Astrocyte (in vitro differentiated cells and primary cell): ENCODE data around the gene UBE2D2. TPM values are rescaled to one million over a fixed set of nuclear protein-coding genes. Genes with fewer than 3 reads are reported as not detected.

Source experiments
- DNase-seq: peaks from one replicate; pipeline ENCODE4 v3.0.0-alpha.2; 2010; ENCODE audit warnings: low read depth
- FAIRE-seq: peaks from 2 replicates; lab custom pipeline; 2011; peaks lifted over from hg19 to GRCh38; lab: Jason Lieb, UNC
- H2AFZ ChIP-seq: 2 replicates; pipeline ENCODE4 v1.6.0; 2012; ENCODE audit warnings: low read depth, low read length, inconsistent platforms
- H3K27ac ChIP-seq: 2 replicates; pipeline ENCODE4 v1.5.1; 2011; ENCODE audit warnings: low read depth, low read length, inconsistent platforms
- H3K27me3 ChIP-seq: 2 replicates; pipeline ENCODE4 v1.6.0; 2011; ENCODE audit warnings: low read length, inconsistent platforms; ENCODE audit not compliant: insufficient read depth
- H3K36me3 ChIP-seq: 2 replicates; pipeline ENCODE4 v1.5.1; 2011; ENCODE audit warnings: low read length, inconsistent platforms; ENCODE audit not compliant: insufficient read depth
- H3K4me1 ChIP-seq: 2 replicates; pipeline ENCODE4 v1.5.1; 2011; ENCODE audit warnings: low read length, inconsistent platforms; ENCODE audit not compliant: insufficient read depth
- H3K4me2 ChIP-seq: 2 replicates; pipeline ENCODE4 v1.6.0; 2012; ENCODE audit warnings: low read length, inconsistent platforms
- H3K4me3 ChIP-seq: 2 replicates; pipeline ENCODE4 v1.5.1; 2011; ENCODE audit warnings: low read depth, mild to moderate bottlenecking, low read length, inconsistent platforms; ENCODE audit not compliant: insufficient read depth
- H3K79me2 ChIP-seq: 2 replicates; pipeline ENCODE4 v1.6.0; 2012; ENCODE audit warnings: mild to moderate bottlenecking, low read length, inconsistent platforms; ENCODE audit not compliant: insufficient read depth
- H3K9ac ChIP-seq: 2 replicates; pipeline ENCODE4 v1.6.0; 2012; ENCODE audit warnings: mild to moderate bottlenecking, low read length, inconsistent platforms
- H3K9me3 ChIP-seq: 2 replicates; pipeline ENCODE4 v1.5.1; 2012; ENCODE audit warnings: low read depth, mild to moderate bottlenecking, low read length, inconsistent platforms; ENCODE audit not compliant: insufficient read depth
- H4K20me1 ChIP-seq: 2 replicates; pipeline ENCODE4 v1.6.0; 2012; ENCODE audit warnings: low read length, inconsistent platforms; ENCODE audit not compliant: insufficient read depth
- H3K27ac Mint-ChIP-seq: one replicate; pipeline ENCODE4 v1.8.0; 2021; ENCODE audit warnings: mild to moderate bottlenecking, mixed read lengths; ENCODE audit not compliant: unreplicated experiment
- H3K27me3 Mint-ChIP-seq: one replicate; pipeline ENCODE4 v1.8.0; 2021; ENCODE audit warnings: low read depth, mixed read lengths; ENCODE audit not compliant: unreplicated experiment
- H3K36me3 Mint-ChIP-seq: one replicate; pipeline ENCODE4 v1.8.0; 2021; ENCODE audit warnings: low read depth, mixed read lengths; ENCODE audit not compliant: unreplicated experiment
- H3K4me1 Mint-ChIP-seq: one replicate; pipeline ENCODE4 v1.8.0; 2021; ENCODE audit warnings: low read depth, mixed read lengths; ENCODE audit not compliant: unreplicated experiment
- H3K4me3 Mint-ChIP-seq: one replicate; pipeline ENCODE4 v1.8.0; 2021; ENCODE audit warnings: mild to moderate bottlenecking, moderate library complexity, mixed read lengths; ENCODE audit not compliant: unreplicated experiment
- H3K9me3 Mint-ChIP-seq: one replicate; pipeline ENCODE4 v1.8.0; 2021; ENCODE audit warnings: mild to moderate bottlenecking, mixed read lengths; ENCODE audit not compliant: unreplicated experiment
- CTCF ChIP-seq: IDR thresholded peaks from 2 replicates; pipeline ENCODE4 v1.5.1; 2011; ENCODE audit warnings: low read depth, mild to moderate bottlenecking, inconsistent platforms, low read length, moderate library complexity; ENCODE audit not compliant: insufficient read depth
- EZH2 ChIP-seq: IDR thresholded peaks from 2 replicates; pipeline ENCODE4 v1.6.1; 2012; ENCODE audit warnings: mild to moderate bottlenecking, low read length, inconsistent platforms; ENCODE audit not compliant: insufficient read depth
- total RNA-seq: library from RNA; stranded (reverse); gene quantifications from 2 replicates; pipeline ENCODE4 v1.2.1, GENCODE V29; 2021

The UBE2D2 gene
- total RNA-seq, 1 donor from 2014 or later, result 169 TPM

- Histone ChIP-seq H3K79me2 (peaks cover under 1% of the 10 kb centered on the region), H3K27ac (no peak overlapping the region), H4K20me1 (no peaks in the 10 kb centered on the region), H3K27me3 (no peaks in the 10 kb centered on the region), H3K4me3 (no peak overlapping the region), H3K9me3 (no peaks in the 10 kb centered on the region), H3K4me2 (no peak overlapping the region), H3K9ac (no peak overlapping the region), H2AFZ (no peak overlapping the region), H3K4me1 (peaks cover 18% of the 10 kb centered on the region), H3K36me3 (no peaks in the 10 kb centered on the region)
- Mint-ChIP-seq H3K4me1 (peaks cover 51% of the 10 kb centered on the region), H3K9me3 (no peaks in the 10 kb centered on the region), H3K27ac (no peak overlapping the region), H3K27me3 (peaks cover 12% of the 10 kb centered on the region), H3K4me3 (no peak overlapping the region), H3K36me3 (peaks cover 2% of the 10 kb centered on the region)
- FAIRE-seq (no peak), DNase-seq (no peak)
- TF ChIP-seq CTCF, result no peak
- TF ChIP-seq EZH2, result no peak
Observed at GRCh38 chr5:139642213-139642612, 81.1 kb downstream of the UBE2D2 start.

GRCh38 chr5:139642891-139643871 is 82.0 kb downstream of the UBE2D2 start:
- Mint-ChIP-seq H3K4me3 (no peak overlapping the region), H3K4me1 (peaks cover 51% of the 10 kb centered on the region), H3K27me3 (peaks cover 12% of the 10 kb centered on the region), H3K9me3 (no peaks in the 10 kb centered on the region), H3K36me3 (peaks cover 2% of the 10 kb centered on the region), H3K27ac (peak overlapping the region; percentile 84)
- DNase-seq (no peak), FAIRE-seq (no peak)
- H3K79me2 ChIP-seq, result peaks cover 8% of the 10 kb centered on the region
- H3K36me3 ChIP-seq, result no peaks in the 10 kb centered on the region
- no peaks in the 10 kb centered on the region for H3K27me3 ChIP-seq
- H4K20me1 ChIP-seq, result no peaks in the 10 kb centered on the region
- H2AFZ ChIP-seq, result no peak overlapping the region
- TF ChIP-seq EZH2, result no peak
- TF ChIP-seq CTCF, result no peak
- H3K4me1 ChIP-seq, result peaks cover 17% of the 10 kb centered on the region
- H3K27ac ChIP-seq, result no peak overlapping the region
- H3K4me3 ChIP-seq, result no peak overlapping the region
- no peak overlapping the region for H3K4me2 ChIP-seq
- no peak overlapping the region for H3K9ac ChIP-seq
- no peaks in the 10 kb centered on the region for H3K9me3 ChIP-seq

GRCh38 chr5:139644001-139644456 is 82.9 kb downstream of the UBE2D2 start:
- Mint-ChIP-seq H3K27me3 (peaks cover 12% of the 10 kb centered on the region), H3K27ac (no peak overlapping the region), H3K36me3 (peaks cover 2% of the 10 kb centered on the region), H3K4me1 (peaks cover 45% of the 10 kb centered on the region), H3K9me3 (no peaks in the 10 kb centered on the region), H3K4me3 (no peak overlapping the region)
- no peak overlapping the region for H3K9ac ChIP-seq
- TF ChIP-seq EZH2, result no peak
- TF ChIP-seq CTCF, result no peak
- no peaks in the 10 kb centered on the region for H3K27me3 ChIP-seq
- no peaks in the 10 kb centered on the region for H3K9me3 ChIP-seq
- H4K20me1 ChIP-seq, result no peaks in the 10 kb centered on the region
- no peak overlapping the region for H3K4me3 ChIP-seq
- no peak for DNase-seq
- no peaks in the 10 kb centered on the region for H3K36me3 ChIP-seq
- peaks cover 8% of the 10 kb centered on the region for H3K4me1 ChIP-seq
- H3K27ac ChIP-seq, result no peak overlapping the region
- H3K4me2 ChIP-seq, result no peak overlapping the region
- H3K79me2 ChIP-seq, result peaks cover 10% of the 10 kb centered on the region
- no peak overlapping the region for H2AFZ ChIP-seq
- FAIRE-seq, result no peak
